Stimulated activated CD4-positive, alpha-beta T cell treated with anti-CD3 and anti-CD28 coated beads, Interleukin-1b, Interleukin-23, amount 100 ng/mL, for 48 hours (primary cell): ENCODE measurements around the gene BDKRB1.

ENCODE experiments used
- DNase-seq: peaks from one replicate; pipeline ENCODE4 v3.0.0-alpha.2; 2020

The BDKRB1 gene

DNA sequence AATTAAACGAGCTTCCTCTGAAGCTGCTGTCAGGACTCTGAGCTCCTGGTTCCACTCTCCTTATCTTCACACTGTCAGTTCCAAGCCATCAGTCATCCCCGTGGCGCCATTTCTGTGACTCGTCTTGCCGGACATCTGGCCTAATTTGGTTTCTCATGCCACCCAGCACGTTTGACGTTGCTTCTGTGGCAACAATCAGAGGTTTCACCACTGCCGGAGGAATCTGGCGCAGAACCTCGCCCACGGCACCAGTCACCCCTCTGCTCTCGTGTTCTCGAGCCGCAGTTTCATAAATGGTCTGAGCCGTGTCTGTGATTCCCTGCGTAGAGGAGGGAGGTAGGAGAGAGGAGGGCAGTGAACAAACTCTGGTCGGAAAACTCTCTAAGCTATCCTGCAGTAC is 29.7 kb downstream of the BDKRB1 start:
- no peak for DNase-seq

DNA sequence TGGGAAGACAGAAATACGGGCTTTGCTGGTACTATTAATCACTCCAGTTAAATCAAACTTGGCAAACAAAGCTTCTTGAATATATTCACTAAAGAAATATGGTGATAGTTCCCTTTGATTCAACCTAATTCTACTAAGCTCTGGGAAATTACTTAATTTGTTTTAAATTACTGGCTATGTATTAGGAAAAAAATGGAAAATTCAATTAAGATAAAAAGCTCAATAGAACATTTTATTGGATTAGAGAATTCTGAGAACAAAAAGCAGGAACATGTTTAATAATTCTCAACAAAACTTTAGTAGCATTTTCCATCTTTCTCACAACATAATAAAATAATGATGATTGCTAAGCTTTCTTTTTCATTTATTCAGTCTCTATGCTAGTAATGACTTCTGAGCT is 30.2 kb downstream of the BDKRB1 start:
- DNase-seq, result no peak

DNA sequence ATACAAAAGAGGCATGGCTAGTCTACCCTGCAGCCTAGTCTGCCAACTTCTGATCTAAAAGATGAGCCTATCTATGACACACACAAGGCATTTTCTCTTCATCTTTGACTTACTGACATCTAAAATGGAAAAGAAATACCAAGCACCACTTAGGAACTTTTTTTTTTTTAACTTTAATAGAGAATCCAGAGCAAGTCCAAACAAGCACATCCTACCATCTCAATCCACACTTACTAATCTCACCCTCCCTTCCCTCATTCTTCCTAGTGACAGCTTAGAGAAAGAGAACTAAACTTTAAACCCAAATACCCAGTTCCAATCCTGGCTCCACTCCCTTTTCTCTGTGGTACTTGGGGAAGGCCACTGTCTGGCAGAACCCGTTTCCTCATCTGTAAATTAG is 31.8 kb downstream of the BDKRB1 start:
- no peak for DNase-seq

DNA sequence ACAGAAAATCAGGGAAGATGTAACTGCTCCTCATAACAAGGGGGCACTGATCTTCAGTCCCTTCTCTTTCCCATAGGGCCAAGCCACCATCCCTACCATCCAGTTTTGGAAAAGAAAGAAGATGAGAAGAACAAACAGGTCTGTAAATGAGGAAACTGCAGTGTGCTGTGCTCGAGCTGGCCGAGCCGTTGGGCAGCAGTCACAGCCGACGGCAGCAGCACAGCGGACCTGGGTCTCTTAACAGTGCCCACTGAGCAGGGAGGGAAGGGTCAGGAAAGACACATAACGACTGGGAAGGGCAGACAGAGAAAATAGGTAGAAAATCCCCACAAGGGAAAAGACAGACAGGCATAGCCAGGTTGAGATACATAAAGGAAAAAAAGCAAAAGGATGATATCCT is 38.2 kb downstream of the BDKRB1 start:
- DNase-seq, result no peak

DNA sequence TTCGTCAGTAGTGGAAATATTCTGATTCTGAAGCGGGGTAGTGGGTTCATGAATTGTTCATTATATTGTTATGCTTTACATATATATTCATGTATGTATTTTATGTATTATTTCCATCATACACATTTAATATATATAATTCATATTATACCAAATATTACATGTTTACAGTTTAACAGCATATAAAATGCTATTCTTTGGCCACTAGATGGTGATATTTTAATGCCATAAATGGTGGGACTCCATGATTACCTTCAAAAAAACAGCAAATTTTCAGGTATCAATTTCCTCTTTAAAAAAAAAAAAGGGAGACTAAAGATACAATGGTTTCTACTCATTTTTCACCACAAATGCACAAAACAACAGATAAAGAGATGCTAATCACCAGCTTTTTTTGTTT is 41.0 kb downstream of the BDKRB1 start:
- DNase-seq, result no peak

DNA sequence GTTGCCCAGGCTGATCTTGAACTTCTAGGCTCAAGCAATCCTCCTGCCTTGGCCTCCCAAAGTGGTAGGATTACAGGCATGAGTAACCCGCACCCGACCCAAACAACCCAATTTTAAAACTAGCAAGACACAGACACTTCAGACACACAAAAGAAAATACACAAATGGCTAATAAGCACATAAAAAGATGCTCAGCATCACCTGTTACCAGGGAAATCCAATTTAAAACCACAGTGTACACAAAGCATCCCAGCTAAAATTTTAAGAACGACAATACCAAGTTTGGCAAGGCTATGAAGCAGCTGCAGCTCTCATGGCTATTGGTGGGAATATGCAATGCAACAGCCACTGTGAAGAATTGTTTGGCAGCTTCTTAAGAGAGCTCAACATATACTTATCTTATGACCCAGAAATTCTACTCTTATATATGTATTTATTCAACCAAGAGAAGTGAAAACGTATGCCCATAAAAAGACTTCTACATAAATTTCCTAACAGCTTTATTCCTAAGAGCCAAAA is 42.0 kb downstream of the BDKRB1 start:
- DNase-seq, result no peak

DNA sequence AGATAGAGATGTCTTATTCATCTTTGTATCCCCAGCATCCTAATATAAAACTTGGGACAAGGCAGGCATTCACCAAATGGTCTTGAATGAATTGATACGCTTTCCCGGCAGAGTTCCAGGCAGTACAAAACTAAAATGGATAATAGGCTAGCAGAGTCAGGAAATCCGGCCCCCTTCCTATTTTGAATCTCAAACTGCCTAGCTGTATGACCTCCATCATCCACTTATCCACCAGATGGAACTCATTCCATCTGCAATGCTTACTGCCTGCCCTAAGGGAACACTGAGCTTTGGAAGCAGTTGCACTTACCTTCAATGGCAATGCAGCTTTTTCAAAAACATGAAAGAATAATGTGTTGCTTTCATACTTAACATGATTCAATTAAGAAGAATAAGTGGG is 43.4 kb downstream of the BDKRB1 start:
- DNase-seq, result no peak

DNA sequence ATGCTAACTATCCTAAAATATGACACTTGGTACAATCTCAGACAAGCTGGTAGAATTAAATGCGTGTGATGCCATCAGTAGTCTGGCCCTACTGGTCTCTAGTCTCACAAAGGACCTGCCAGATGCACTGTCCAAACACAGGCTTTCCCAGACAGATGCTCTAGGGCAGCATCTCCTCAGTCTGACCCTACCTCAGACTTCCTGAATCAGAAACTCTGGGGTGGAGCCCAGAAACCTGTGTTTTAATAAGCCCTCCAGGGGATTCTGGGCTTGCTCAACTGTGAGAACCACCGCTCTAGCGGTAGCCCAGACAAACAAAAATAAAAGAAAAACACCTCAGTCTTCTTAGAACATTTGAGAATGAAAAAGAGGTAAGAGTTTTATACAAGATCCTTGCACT is 48.0 kb downstream of the BDKRB1 start:
- no peak for DNase-seq

DNA sequence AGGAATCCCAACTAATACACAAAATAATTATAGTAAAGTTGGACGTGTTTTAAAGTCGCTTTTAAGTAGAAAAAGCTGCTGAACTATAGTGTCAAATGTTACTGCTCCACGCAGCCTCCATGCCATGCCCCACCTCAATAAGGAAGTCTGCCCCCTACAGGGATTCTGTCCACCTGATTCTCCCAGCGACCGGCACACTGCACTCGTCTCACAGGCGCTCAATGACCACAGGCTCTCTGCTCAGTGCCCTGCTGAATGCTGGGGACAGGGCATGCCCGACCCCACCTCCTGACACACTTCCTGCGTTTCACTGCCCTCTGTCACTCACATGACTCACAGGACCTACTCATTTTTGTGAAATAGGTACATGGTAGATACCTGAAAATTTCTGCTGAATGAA is 48.9 kb downstream of the BDKRB1 start:
- no peak for DNase-seq

DNA sequence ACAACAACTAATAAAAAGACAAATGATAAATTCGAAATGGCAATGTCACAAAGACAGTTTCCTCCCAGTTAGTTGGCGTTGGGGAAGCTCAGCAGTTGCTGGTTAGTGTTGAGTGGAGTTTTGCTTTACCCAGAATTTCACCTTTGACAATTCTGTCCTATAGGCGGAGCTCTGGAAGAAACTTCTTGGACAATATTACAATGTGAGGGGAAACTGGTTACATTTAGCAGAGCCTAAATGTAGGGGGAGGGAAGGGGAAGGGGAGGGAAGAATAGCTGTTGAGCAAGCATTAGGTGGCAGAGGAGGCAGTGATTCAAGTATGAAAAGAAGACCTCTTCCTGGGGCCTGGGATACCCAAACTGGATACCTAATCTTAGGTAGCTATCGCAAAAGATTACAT is 51.4 kb downstream of the BDKRB1 start:
- DNase-seq, result no peak

DNA sequence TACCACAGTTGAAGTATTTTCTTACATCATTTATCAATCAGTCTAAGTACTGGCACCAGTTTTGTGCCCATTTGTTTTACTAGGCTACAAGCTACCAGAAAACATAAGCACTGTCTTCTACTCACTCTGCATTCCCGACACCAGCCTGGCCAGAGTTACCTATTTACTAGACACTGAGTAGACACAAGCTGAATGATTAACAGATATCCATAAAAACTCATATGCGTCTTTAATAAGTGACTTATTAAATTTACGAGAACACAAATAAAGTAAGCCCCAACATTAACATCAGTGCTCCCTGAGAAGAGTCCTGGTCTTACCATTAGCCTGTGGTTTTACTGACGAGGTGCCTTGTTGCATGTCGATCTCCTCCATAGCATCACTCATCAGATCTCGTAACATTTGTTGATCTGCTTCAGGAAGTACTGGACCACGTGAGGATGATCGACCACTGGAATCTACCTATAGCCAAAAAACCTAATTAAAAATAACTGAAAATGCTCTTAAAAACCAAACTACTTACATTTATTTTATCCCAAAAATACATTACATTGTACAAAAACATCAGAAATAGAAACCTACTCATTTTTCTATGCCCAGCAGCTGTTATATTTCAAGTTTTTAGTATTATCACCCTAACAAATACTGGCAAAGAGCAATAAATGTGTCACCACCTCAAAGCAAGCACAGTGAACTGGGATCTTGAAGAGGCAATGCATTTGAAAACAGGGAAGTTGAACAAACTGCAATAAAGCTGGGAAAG is 53.3 kb downstream of the BDKRB1 start:
- no peak for DNase-seq

DNA sequence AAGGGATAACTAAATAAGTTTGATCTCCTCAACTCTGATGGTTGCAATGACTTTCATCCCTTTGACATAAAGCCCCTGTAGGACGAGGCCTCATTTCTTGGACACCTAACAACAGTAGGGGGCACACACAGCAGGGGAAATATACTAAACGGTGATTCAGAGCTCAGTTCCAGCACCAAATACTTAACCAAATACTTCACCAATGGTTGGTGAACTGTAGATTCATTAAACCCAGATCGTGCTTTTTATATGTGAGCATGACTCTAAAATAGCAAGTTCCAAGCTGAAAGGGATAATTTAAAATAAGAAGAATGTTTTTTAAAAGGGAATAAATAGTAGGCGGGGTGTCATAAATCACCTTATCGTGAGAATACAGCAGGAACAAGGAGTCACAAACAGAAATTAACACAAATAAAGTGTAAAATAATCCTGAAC is 53.9 kb downstream of the BDKRB1 start:
- no peak for DNase-seq

DNA sequence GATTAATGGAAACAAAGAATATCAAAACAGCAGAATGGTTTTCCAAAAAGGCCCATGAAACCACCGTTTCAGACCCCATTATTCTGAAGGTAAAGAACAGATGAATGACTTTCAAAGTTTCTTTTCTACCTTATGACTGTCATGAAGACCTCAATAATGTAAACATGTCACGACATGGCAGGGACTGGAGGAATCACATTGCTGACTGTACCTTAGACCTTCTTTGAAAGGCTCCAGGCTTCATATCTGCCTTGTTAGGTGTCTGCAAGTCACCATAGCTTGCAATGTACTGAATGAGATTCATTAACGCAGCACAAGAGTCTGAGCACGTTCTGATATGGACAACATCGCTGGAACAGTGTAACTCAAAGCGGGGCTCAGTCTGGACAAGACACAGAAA is 54.9 kb downstream of the BDKRB1 start:
- no peak for DNase-seq
